ENCODE data around the gene SNX20. TPM values are rescaled to one million over a fixed set of nuclear protein-coding genes. Genes with fewer than 3 reads are reported as not detected.

Gene SNX20
- total RNA-seq, 1 donor from 2014 or later, result 2.2 TPM

GRCh38 chr16:50717494-50717893, 36.4 kb upstream of the SNX20 start:
- Histone ChIP-seq H3K4me1 (peaks cover 24% of the 10 kb centered on the region), H3K36me3 (no peaks in the 10 kb centered on the region), H3K27me3 (no peaks in the 10 kb centered on the region), H3K9me3 (no peaks in the 10 kb centered on the region), H3K27ac (no peak overlapping the region), H3K4me3 (no peak overlapping the region)
- TF ChIP-seq POLR2AphosphoS5 (IDR thresholded peaks at IDR 0.05; ENCODE audit: insufficient read depth in 1 of 2, low read depth in 1 of 2), result no peak
- TF ChIP-seq CTCF (IDR thresholded peaks at IDR 0.05), result no peak
- TF ChIP-seq POLR2A (IDR thresholded peaks at IDR 0.05), result no peak
- DNase-seq (ENCODE audit: extremely low spot score in 2 of 2), result no peak
- intact Hi-C loops (cut with DNase I), result no loop called here

GRCh38 chr16:50717091-50717490, 36.0 kb upstream of the SNX20 start:
- no peaks in the 10 kb centered on the region for H3K36me3 ChIP-seq
- intact Hi-C loops (cut with DNase I), result no loop called here
- DNase-seq (ENCODE audit: extremely low spot score in 2 of 2), result no peak
- H3K27ac ChIP-seq, result no peak overlapping the region
- TF ChIP-seq POLR2AphosphoS5 (IDR thresholded peaks at IDR 0.05; ENCODE audit: insufficient read depth in 1 of 2, low read depth in 1 of 2), result no peak
- no peak for TF ChIP-seq POLR2A (IDR thresholded peaks at IDR 0.05)
- no peak for TF ChIP-seq CTCF (IDR thresholded peaks at IDR 0.05)
- H3K4me1 ChIP-seq, result peaks cover 24% of the 10 kb centered on the region
- H3K27me3 ChIP-seq, result no peaks in the 10 kb centered on the region
- H3K9me3 ChIP-seq, result no peaks in the 10 kb centered on the region
- no peak overlapping the region for H3K4me3 ChIP-seq

- intact Hi-C loops (cut with DNase I), result no loop called here
- Histone ChIP-seq H3K27me3 (no peaks in the 10 kb centered on the region), H3K4me1 (peaks cover 5% of the 10 kb centered on the region), H3K36me3 (no peaks in the 10 kb centered on the region), H3K4me3 (no peak overlapping the region), H3K27ac (no peak overlapping the region), H3K9me3 (no peaks in the 10 kb centered on the region)
- TF ChIP-seq POLR2A (IDR thresholded peaks at IDR 0.05), result no peak
- TF ChIP-seq CTCF (IDR thresholded peaks at IDR 0.05), result no peak
- no peak for TF ChIP-seq POLR2AphosphoS5 (IDR thresholded peaks at IDR 0.05; ENCODE audit: insufficient read depth in 1 of 2, low read depth in 1 of 2)
- DNase-seq (ENCODE audit: extremely low spot score in 2 of 2), result no peak
Observed at GRCh38 chr16:50712956-50713355, 31.8 kb upstream of the SNX20 start.

- no peaks in the 10 kb centered on the region for H3K27me3 ChIP-seq
- TF ChIP-seq POLR2AphosphoS5 (IDR thresholded peaks at IDR 0.05; ENCODE audit: insufficient read depth in 1 of 2, low read depth in 1 of 2) (no peak), CTCF (IDR thresholded peaks at IDR 0.05) (no peak), POLR2A (IDR thresholded peaks at IDR 0.05) (no peak)
- no peak overlapping the region for H3K4me3 ChIP-seq
- DNase-seq (ENCODE audit: extremely low spot score in 2 of 2), result no peak
- no peak overlapping the region for H3K27ac ChIP-seq
- no peaks in the 10 kb centered on the region for H3K9me3 ChIP-seq
- H3K4me1 ChIP-seq, result peaks cover 4% of the 10 kb centered on the region
- H3K36me3 ChIP-seq, result no peaks in the 10 kb centered on the region
- intact Hi-C loops (cut with DNase I), result no loop called here
Observed at GRCh38 chr16:50712560-50712898, 31.4 kb upstream of the SNX20 start.

DNA sequence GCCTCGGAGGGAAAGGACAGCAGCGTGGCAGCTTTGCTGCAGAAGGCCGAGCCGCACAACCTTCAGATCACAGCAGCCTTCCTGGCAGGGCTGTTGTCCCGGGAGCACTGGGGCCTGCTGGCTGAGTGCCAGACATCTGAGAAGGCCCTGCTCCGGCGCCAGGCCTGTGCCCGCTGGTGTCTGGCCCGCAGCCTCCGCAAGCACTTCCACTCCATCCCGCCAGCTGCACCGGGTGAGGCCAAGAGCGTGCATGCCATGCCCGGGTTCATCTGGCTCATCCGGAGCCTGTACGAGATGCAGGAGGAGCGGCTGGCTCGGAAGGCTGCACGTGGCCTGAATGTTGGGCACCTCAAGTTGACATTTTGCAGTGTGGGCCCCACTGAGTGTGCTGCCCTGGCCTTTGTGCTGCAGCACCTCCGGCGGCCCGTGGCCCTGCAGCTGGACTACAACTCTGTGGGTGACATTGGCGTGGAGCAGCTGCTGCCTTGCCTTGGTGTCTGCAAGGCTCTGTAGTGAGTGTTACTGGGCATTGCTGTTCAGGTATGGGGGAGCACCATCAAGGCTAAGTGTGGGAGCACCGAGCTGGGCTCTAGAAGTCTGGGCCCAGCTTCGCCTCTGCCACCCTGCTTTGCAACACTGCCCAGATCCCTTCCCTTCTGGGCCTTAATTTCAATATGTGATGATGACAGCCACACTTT, 30.9 kb upstream of the SNX20 start:
- H3K27me3 ChIP-seq, result no peaks in the 10 kb centered on the region
- no peak overlapping the region for H3K27ac ChIP-seq
- no peaks in the 10 kb centered on the region for H3K9me3 ChIP-seq
- peaks cover 4% of the 10 kb centered on the region for H3K4me1 ChIP-seq
- H3K36me3 ChIP-seq, result no peaks in the 10 kb centered on the region
- no peak for TF ChIP-seq POLR2A (IDR thresholded peaks at IDR 0.05)
- no peak for TF ChIP-seq CTCF (IDR thresholded peaks at IDR 0.05)
- TF ChIP-seq POLR2AphosphoS5 (IDR thresholded peaks at IDR 0.05; ENCODE audit: insufficient read depth in 1 of 2, low read depth in 1 of 2), result no peak
- intact Hi-C loops (cut with DNase I), result no loop called here
- DNase-seq (ENCODE audit: extremely low spot score in 2 of 2), result no peak
- H3K4me3 ChIP-seq, result no peak overlapping the region
